Measurements from ENCODE around the gene MYLK3. TPM values are rescaled to one million over a fixed set of nuclear protein-coding genes. Genes with fewer than 3 reads are reported as not detected.

The MYLK3 gene
- total RNA-seq, 1 donor from 2014 or later = 0.06 TPM

DNA sequence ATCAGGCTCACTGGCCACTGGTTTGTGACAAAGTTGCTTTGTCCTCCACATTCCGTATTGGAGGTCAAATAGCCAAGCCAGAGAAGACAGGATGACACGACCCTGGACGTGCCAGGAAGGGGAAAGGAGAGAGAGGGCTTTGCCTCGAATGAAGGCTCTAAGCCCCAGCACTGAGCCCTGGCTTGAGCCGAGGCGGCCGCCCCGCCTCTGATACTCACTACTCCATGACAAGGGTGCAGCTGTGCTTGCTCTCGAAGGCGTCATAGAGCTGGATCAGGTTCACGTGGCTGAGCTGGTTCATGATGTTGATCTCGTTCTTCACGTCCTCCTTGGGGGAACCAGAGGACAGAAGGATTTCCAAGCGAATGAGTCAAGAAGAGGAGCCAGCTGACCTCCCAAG, 19.3 kb downstream of the MYLK3 start:
- DNase-seq (ENCODE audit: extremely low read depth, low read depth, low spot score) = no peak

DNA sequence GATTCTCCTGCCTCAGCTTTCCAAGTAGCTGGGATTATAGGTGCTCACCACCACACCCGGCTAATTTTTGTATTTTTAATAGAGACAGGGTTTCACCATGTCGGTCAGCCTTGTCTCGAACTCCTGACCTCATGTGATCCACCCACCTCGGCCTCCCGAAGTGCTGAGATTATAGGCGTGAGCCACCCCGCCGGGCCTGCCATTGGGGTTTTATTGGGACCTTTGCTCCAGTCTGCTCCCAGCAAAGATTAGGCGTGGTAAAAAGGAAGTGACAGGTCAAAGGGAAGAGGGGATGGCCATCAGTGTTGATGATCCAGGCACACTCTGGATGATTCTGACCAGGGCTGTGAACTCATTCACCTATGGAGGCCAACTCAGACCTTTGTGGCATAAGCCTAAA, 20.5 kb downstream of the MYLK3 start:
- no peak for DNase-seq (ENCODE audit: extremely low read depth, low read depth, low spot score)

GRCh38 chr16:46727184-46727583, 21.0 kb downstream of the MYLK3 start:
- DNase-seq (ENCODE audit: extremely low read depth, low read depth, low spot score) = no peak

DNA sequence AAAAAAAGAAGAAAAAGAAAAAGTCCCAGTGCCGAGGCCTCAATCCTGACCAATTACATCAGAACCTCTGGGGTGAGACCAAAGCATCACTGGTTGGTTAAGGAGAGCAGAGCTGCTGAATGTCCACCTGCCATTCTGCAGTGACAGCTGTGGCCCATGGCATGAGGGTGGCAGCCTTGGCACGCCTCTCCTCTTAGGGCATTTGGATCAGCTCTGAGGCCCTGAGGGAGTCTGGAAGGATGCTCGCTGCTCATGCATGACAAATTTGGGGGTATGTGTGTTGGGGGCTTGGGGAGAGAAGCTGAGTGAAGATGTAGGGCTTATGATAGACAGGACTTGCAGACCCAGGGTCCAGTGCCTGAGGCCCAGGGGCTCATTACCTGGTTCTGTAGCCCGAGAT, 26.3 kb downstream of the MYLK3 start:
- DNase-seq (ENCODE audit: extremely low read depth, low read depth, low spot score) = no peak

- no peak for DNase-seq (ENCODE audit: extremely low read depth, low read depth, low spot score)
Measured at GRCh38 chr16:46720619-46721018, 27.5 kb downstream of the MYLK3 start.

- no peak for DNase-seq (ENCODE audit: extremely low read depth, low read depth, low spot score)
Measured at GRCh38 chr16:46719528-46719927, 28.6 kb downstream of the MYLK3 start.

- DNase-seq (ENCODE audit: extremely low read depth, low read depth, low spot score) = no peak
Measured at GRCh38 chr16:46718214-46718613, 29.9 kb downstream of the MYLK3 start.

DNA sequence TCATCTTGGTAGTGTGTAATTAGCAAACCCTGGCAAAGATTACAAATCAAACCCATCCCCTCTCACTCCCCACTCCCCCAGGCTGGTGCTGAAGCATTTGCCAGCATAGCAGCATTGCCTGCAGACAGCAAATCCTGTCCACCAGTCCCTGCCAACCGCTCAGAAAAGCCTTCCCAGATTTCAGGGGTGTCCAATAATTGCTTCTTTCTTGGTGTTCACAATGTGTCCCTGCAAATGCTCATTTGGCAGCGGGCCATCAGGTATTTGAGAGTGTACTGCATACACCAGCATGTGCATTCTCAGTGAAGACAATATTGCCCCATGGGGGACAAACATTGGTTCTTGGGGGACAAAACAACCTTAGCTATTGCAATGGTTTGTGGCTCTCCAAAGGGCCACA, 30.5 kb downstream of the MYLK3 start:
- DNase-seq (ENCODE audit: extremely low read depth, low read depth, low spot score) = no peak

- DNase-seq (ENCODE audit: extremely low read depth, low read depth, low spot score) = no peak
Measured at GRCh38 chr16:46715769-46716305, 32.3 kb downstream of the MYLK3 start.

- no peak for DNase-seq (ENCODE audit: extremely low read depth, low read depth, low spot score)
Measured at GRCh38 chr16:46714797-46715591, 33.1 kb downstream of the MYLK3 start.

DNA sequence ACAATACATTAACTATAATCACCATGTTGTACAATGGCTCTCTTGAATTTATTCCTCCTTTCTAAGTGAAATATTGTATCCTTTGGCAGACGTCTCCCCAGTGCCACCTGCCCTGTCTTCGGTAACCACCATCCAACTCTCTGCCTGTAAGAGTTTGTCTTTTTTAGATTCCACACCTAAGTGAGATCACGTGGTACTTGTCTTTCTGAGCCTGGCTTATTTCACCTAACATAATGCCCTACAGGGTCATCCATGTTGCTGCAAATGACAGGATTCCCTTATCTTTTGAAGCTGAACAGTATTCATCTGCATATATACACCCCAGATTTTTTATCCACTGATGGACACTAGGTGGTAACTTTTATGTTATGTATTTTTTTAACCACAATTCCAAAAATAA, 34.5 kb downstream of the MYLK3 start:
- no peak for DNase-seq (ENCODE audit: extremely low read depth, low read depth, low spot score)

DNA sequence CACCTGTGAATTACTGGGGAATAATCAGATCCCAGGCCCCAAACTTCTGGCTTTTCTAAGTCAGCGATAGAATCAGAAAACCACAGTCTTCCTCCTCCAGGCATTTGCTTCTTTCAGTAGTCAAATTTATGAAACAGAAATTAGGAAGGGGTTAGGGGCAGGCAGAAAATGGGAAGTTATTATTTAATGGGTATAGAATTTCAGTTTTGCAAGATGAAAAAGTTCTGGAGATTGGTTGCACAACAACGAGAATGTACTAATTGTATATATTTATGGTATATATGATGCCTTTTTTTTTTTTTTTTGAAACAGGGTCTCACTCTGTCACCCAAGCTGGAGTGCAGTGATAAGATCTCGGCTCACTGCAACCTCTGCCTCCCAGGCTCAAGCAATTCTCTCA, 35.2 kb downstream of the MYLK3 start:
- DNase-seq (ENCODE audit: extremely low read depth, low read depth, low spot score) = no peak

GRCh38 chr16:46711106-46712058, 36.8 kb downstream of the MYLK3 start:
- DNase-seq (ENCODE audit: extremely low read depth, low read depth, low spot score) = no peak

DNA sequence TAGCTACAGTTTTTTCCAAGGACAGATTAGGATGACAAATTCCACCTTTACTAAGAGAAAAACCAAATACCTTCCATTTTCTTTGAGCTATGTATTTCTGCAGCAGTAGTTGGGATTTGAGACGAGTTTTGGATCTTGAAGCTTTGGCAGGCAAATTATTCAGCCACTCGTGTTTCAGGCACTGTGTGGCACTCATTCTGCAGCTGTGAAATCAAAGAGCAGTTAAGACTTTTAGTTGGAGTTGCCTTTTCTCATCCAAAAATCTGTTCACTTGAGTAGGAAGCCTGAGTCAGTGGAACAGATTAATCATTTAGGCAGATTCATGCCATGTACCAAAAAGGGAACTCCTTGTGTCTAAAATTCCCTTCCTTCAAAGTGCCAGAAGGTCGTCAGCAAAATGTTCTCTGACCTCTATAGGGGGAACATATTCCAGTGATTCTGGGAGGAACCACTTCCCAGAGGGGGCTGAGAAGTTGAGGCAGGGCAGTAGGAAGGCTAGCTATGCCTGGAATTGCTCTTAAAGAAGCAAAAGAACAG, 38.6 kb downstream of the MYLK3 start:
- no peak for DNase-seq (ENCODE audit: extremely low read depth, low read depth, low spot score)

GRCh38 chr16:46706642-46707041, 41.5 kb downstream of the MYLK3 start:
- no peak for DNase-seq (ENCODE audit: extremely low read depth, low read depth, low spot score)

DNA sequence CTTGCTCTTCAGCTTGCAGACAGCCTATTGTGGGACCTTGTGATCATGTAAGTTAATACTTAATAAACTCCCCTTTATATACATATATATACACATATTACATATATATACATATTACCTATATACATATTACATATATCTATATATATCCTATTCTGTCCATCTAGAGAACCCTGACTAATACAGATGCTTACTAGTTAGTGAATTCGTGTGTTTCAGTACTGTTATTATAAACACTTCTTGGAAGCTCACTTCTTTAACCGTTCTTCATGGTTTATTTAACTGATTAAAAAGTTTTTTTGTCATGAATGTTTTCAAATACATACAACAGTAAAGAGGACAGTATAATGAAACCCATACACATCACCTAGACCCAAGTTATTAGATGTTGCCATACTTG, 46.1 kb downstream of the MYLK3 start:
- no peak for DNase-seq (ENCODE audit: extremely low read depth, low read depth, low spot score)

DNA sequence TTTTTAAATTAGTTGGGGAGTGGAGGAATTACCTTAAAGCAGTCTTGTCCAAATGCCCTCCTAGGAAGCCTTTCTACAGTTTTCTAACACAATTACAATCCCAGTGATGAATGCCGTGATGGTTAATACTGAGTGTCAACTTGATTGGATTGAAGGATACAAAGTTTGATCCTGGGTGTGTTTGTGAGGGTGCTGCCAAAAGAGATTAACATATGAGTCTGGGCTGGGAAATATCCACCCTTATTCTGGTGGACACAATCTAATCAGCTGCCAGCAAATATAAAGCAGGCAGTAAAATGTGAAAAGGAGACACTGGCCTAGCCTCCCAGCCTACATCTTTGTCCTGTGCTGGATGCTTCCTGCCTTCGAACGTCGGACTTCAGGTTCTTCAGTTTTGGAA, 46.5 kb downstream of the MYLK3 start:
- DNase-seq (ENCODE audit: extremely low read depth, low read depth, low spot score) = no peak

DNA sequence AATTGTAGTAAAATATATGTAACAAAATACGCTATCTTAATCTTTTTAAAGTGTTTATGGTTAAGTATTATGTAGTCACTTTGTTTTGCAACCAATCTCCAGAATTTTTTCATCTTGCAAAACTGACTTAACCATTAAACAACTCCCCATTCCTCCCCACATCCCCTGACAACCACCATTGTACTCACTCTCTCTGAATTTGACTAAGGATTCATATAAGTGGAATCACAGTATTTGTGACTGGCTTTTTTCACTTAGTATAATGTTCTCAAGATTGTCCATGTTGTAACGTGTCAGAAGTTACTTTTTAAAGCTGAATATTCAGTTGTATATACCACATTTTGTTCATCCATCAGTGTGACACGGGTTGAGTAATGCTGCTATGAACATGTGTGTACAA, 48.1 kb downstream of the MYLK3 start:
- no peak for DNase-seq (ENCODE audit: extremely low read depth, low read depth, low spot score)

- no peak for DNase-seq (ENCODE audit: extremely low read depth, low read depth, low spot score)
Measured at GRCh38 chr16:46696957-46697356, 51.2 kb downstream of the MYLK3 start.

GRCh38 chr16:46695937-46696336, 52.2 kb downstream of the MYLK3 start:
- DNase-seq (ENCODE audit: extremely low read depth, low read depth, low spot score) = no peak

DNA sequence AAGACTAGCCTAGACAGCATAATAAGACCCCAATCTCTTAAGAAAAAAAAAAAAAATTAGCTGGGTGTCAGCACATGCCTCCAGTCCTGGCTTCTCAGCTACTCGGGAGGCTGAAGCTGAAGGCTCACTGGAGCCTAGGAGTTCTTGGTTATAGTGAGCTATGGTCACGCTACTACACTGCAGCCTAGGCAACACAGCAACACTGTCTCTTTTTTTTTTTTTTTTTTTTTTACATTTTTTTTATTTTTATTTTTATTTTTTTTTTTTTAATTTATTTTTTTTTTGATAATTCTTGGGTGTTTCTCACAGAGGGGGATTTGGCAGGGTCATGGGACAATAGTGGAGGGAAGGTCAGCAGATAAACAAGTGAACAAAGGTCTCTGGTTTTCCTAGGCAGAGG, 54.5 kb downstream of the MYLK3 start:
- DNase-seq (ENCODE audit: extremely low read depth, low read depth, low spot score) = no peak

Measured in glomerular endothelial cell (primary cell).